Stimulated activated CD8-positive, alpha-beta memory T cell treated with anti-CD3 and anti-CD28 coated beads, Interleukin-7, amount 100 ng/mL, for 1 hour (primary cell): ENCODE data around the gene ATPAF1.
"Not testable (repeated sequence)": the region's sequence is repeated elsewhere in the genome, so short reads cannot be mapped to it uniquely, and the experiment has no call there.

ENCODE experiments used
- DNase-seq, 2 donors: peaks; one replicate each; pipeline ENCODE4 v3.0.0-alpha.2; 2020; ENCODE audit warnings: low read depth in 2 of 2

Gene ATPAF1

GRCh38 chr1:46681333-46682034, 13.3 kb upstream of the ATPAF1 start:
- DNase-seq: no peak

GRCh38 chr1:46679789-46680573, 11.8 kb upstream of the ATPAF1 start:
- no peak for DNase-seq

GRCh38 chr1:46677339-46677738, 9.2 kb upstream of the ATPAF1 start:
- DNase-seq: no peak

- no peak for DNase-seq
Measured at GRCh38 chr1:46676531-46676930, 8.4 kb upstream of the ATPAF1 start.

GRCh38 chr1:46675549-46676314, 7.6 kb upstream of the ATPAF1 start:
- DNase-seq: no peak

- no peak for DNase-seq
Measured at GRCh38 chr1:46673749-46674182, 5.6 kb upstream of the ATPAF1 start.

- no peak for DNase-seq
Measured at GRCh38 chr1:46672696-46673095, 4.5 kb upstream of the ATPAF1 start.

GRCh38 chr1:46671554-46671953, 3.4 kb upstream of the ATPAF1 start, which contains the start of gene TEX38:
TEX38 (plus strand) TSS chr1:46671854; CDS start chr1:46671935, 81 bp downstream.
- DNase-seq: no peak

GRCh38 chr1:46670134-46670533, 2.0 kb upstream of the ATPAF1 start:
- no peak for DNase-seq

- no peak for DNase-seq
Measured at GRCh38 chr1:46665983-46666382, 2.2 kb downstream of the ATPAF1 start.

- DNase-seq: not testable (repeated sequence)
Measured at GRCh38 chr1:46662919-46663318, 5.2 kb downstream of the ATPAF1 start.

- not testable (repeated sequence) for DNase-seq
Measured at GRCh38 chr1:46660116-46660515, 8.0 kb downstream of the ATPAF1 start.

GRCh38 chr1:46659307-46659870, 8.8 kb downstream of the ATPAF1 start:
- no peak for DNase-seq

- no peak for DNase-seq
Measured at GRCh38 chr1:46657775-46658174, 10.4 kb downstream of the ATPAF1 start.

- DNase-seq: no peak
Measured at GRCh38 chr1:46656643-46657042, 11.5 kb downstream of the ATPAF1 start.

- no peak for DNase-seq
Measured at GRCh38 chr1:46655848-46656247, 12.3 kb downstream of the ATPAF1 start.

GRCh38 chr1:46654698-46655097, 13.5 kb downstream of the ATPAF1 start:
- not testable (repeated sequence) for DNase-seq

GRCh38 chr1:46654012-46654411, 14.2 kb downstream of the ATPAF1 start:
- DNase-seq: no peak

GRCh38 chr1:46653405-46653958, 14.7 kb downstream of the ATPAF1 start:
- DNase-seq: no peak

- no peak for DNase-seq
Measured at GRCh38 chr1:46652321-46653100, 15.7 kb downstream of the ATPAF1 start.

- not testable (repeated sequence) for DNase-seq
Measured at GRCh38 chr1:46651152-46651551, 17.0 kb downstream of the ATPAF1 start.
